Adipocyte (in vitro differentiated cells): Measurements from ENCODE around the gene PDHX.

ENCODE experiments used
- DNase-seq: peaks from one replicate; pipeline ENCODE4 v3.0.0-alpha.2; 2015; ENCODE audit warnings: low read depth
- H3K27me3 ChIP-seq: replicated peaks from 2 replicates; pipeline ENCODE4 v1.7.0; 2013; ENCODE audit warnings: mild to moderate bottlenecking, low read length, moderate library complexity; ENCODE audit not compliant: control insufficient read depth, insufficient read depth
- H3K36me3 ChIP-seq: 2 replicates; pipeline ENCODE4 v1.7.0; 2013; ENCODE audit warnings: low read length, mild to moderate bottlenecking, moderate library complexity; ENCODE audit not compliant: control insufficient read depth, insufficient read depth, severe bottlenecking
- H3K4me1 ChIP-seq: 2 replicates; pipeline ENCODE4 v1.7.0; 2013; ENCODE audit warnings: mild to moderate bottlenecking, low read length, moderate library complexity; ENCODE audit not compliant: control insufficient read depth, insufficient read depth
- H3K4me3 ChIP-seq: 2 replicates; pipeline ENCODE4 v1.7.0; 2013; ENCODE audit warnings: mild to moderate bottlenecking, low read length, moderate library complexity
- H3K9ac ChIP-seq: 2 replicates; pipeline ENCODE4 v1.7.0; 2013; ENCODE audit warnings: mild to moderate bottlenecking, low read length, moderate library complexity
- H3K9me3 ChIP-seq: 2 replicates; pipeline ENCODE4 v1.7.0; 2013; ENCODE audit warnings: mild to moderate bottlenecking, low read length, moderate library complexity; ENCODE audit not compliant: control insufficient read depth

PDHX gene

DNA sequence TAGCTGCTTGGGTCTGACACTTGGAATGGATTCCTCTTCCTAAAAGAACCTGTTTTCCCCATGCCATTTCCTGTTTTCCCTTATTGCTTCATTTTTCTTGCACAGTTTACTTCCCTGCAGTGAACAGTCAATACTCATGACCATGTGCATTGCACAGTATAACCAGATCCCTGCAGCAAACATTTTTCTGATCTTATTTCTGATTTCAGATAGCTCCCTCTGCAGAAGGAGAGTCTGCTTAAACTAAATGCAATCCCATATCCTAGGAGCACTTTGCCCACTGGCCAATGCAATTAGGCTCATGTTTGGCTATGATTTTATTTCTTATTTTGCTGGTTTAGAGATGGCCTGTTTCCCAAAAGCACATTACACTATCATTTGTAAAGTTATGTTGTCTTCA, 125.8 kb downstream of the PDHX start:
- Histone ChIP-seq H3K9ac (no peak overlapping the region), H3K27me3 (no peaks in the 10 kb centered on the region), H3K9me3 (no peaks in the 10 kb centered on the region), H3K36me3 (no peaks in the 10 kb centered on the region), H3K4me3 (no peak overlapping the region), H3K4me1 (peaks cover 10% of the 10 kb centered on the region)
- DNase-seq, result no peak

- Histone ChIP-seq H3K9me3 (no peaks in the 10 kb centered on the region), H3K4me3 (no peak overlapping the region), H3K36me3 (no peaks in the 10 kb centered on the region), H3K9ac (no peak overlapping the region), H3K27me3 (no peaks in the 10 kb centered on the region), H3K4me1 (peaks cover 10% of the 10 kb centered on the region)
- no peak for DNase-seq
Measured at GRCh38 chr11:35042913-35043312, 126.5 kb downstream of the PDHX start.

GRCh38 chr11:35043936-35044335, 127.5 kb downstream of the PDHX start:
- no peak overlapping the region for H3K9ac ChIP-seq
- no peaks in the 10 kb centered on the region for H3K9me3 ChIP-seq
- no peaks in the 10 kb centered on the region for H3K36me3 ChIP-seq
- DNase-seq, result no peak
- H3K27me3 ChIP-seq, result no peaks in the 10 kb centered on the region
- H3K4me3 ChIP-seq, result no peak overlapping the region
- H3K4me1 ChIP-seq, result peaks cover 10% of the 10 kb centered on the region

- no peaks in the 10 kb centered on the region for H3K9me3 ChIP-seq
- no peak for DNase-seq
- H3K4me3 ChIP-seq, result no peak overlapping the region
- no peaks in the 10 kb centered on the region for H3K27me3 ChIP-seq
- H3K36me3 ChIP-seq, result no peaks in the 10 kb centered on the region
- no peak overlapping the region for H3K9ac ChIP-seq
- H3K4me1 ChIP-seq, result peaks cover 8% of the 10 kb centered on the region
Measured at GRCh38 chr11:35045236-35045820, 128.9 kb downstream of the PDHX start.
